ENCODE measurements around the gene BCL11B.

Gene BCL11B

DNA sequence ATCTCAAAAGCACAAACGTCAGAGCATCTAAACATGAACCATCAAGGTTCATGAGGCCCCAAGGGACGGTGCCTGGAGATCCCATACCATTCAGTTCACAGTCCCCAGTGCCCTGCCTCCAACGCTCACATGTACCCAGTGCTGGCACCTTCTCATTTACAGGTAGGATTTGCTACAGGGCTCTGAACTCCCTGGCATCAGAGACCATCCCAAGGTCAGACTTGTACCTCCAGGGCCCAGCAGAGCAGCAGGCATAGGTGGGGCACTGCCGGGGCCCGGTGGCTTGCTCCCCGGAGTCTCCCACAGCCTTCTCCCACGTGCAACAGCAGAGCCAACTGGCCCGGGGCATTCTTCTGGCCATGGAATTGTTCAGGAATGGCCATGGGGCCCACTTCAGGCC, 114.8 kb downstream of the BCL11B start:
- TF ChIP-seq GATA3 (IDR thresholded peaks at IDR 0.05; ENCODE audit: low read depth, low read length): no peak
- TF ChIP-seq GATA2 (IDR thresholded peaks at IDR 0.05; ENCODE audit: low read depth, low read length): no peak

DNA sequence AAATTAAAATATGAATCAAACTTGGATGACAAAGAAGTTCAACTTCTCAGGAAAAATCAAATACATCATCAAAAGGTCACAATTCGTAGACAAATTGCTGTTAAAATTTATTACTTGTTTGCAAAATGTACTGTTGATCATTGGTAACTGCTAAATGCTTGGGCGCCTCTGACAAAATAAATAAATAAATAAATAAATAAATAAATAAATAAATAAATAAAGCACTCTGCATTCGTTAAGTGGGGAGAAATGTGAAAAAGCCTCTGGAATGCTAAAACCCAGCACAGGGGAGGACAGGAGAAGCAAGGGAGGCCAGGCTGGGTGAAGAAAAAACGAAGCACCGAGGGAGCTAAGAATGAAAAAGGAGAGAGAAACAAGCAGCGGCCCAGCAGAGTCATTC, 115.2 kb downstream of the BCL11B start:
- TF ChIP-seq GATA2 (IDR thresholded peaks at IDR 0.05; ENCODE audit: low read depth, low read length) (no peak), GATA3 (IDR thresholded peaks at IDR 0.05; ENCODE audit: low read depth, low read length) (no peak)

GRCh38 chr14:99156090-99156425, 115.9 kb downstream of the BCL11B start:
- TF ChIP-seq GATA2 (IDR thresholded peaks at IDR 0.05; ENCODE audit: low read depth, low read length): no peak
- TF ChIP-seq GATA3 (IDR thresholded peaks at IDR 0.05; ENCODE audit: low read depth, low read length): no peak

- TF ChIP-seq GATA3 (IDR thresholded peaks at IDR 0.05; ENCODE audit: low read depth, low read length) (no peak), GATA2 (IDR thresholded peaks at IDR 0.05; ENCODE audit: low read depth, low read length) (no peak)
Measured at GRCh38 chr14:99155173-99156089, 116.6 kb downstream of the BCL11B start.

DNA sequence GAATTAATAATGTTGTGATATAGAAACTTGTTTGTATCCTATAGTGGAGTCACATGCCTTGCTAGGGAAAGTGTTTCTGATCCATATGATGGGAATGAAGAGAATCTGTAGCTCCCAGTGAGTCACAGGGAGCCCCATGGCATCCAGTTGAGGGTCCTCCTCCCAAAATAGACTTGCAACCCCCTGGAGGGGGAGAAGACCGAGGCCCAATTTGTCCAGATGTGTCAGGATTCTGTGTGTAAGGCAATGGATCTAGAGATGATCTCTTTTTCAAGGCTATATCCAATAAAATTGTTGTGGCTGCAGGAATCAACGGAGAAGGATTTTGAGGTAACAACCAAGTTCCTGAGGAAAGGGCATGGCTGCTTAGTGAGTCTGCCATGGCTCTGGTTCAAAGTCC, 121.8 kb downstream of the BCL11B start:
- TF ChIP-seq GATA2 (IDR thresholded peaks at IDR 0.05; ENCODE audit: low read depth, low read length) (no peak), GATA3 (IDR thresholded peaks at IDR 0.05; ENCODE audit: low read depth, low read length) (no peak)

- TF ChIP-seq GATA2 (IDR thresholded peaks at IDR 0.05; ENCODE audit: low read depth, low read length) (no peak), GATA3 (IDR thresholded peaks at IDR 0.05; ENCODE audit: low read depth, low read length) (no peak)
Measured at GRCh38 chr14:99148861-99149610, 123.0 kb downstream of the BCL11B start.

GRCh38 chr14:99148131-99148530, 123.9 kb downstream of the BCL11B start:
- no peak for TF ChIP-seq GATA3 (IDR thresholded peaks at IDR 0.05; ENCODE audit: low read depth, low read length)
- no peak for TF ChIP-seq GATA2 (IDR thresholded peaks at IDR 0.05; ENCODE audit: low read depth, low read length)

DNA sequence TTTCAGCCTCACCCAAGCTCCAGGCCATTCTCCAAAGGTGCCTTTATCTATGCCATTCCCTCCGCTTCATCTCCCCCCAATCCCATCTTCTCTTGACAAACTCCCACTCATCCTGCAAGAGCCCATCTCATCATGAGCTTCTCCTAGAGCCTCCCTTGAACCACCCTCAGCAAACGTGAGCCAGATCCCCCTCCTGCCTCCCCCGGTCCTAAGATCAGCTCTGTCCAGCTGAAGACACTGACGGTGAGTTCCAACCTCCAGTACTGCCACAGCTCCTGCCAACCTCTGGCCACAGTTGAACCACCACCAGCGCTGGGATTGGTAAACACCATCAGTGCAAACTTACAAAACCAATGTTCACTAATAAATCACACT, 124.6 kb downstream of the BCL11B start:
- TF ChIP-seq GATA2 (IDR thresholded peaks at IDR 0.05; ENCODE audit: low read depth, low read length) (no peak), GATA3 (IDR thresholded peaks at IDR 0.05; ENCODE audit: low read depth, low read length) (no peak)

- TF ChIP-seq GATA2 (IDR thresholded peaks at IDR 0.05; ENCODE audit: low read depth, low read length): no peak
- TF ChIP-seq GATA3 (IDR thresholded peaks at IDR 0.05; ENCODE audit: low read depth, low read length): no peak
Measured at GRCh38 chr14:99146616-99147365, 125.2 kb downstream of the BCL11B start.

- no peak for TF ChIP-seq GATA3 (IDR thresholded peaks at IDR 0.05; ENCODE audit: low read depth, low read length)
- no peak for TF ChIP-seq GATA2 (IDR thresholded peaks at IDR 0.05; ENCODE audit: low read depth, low read length)
Measured at GRCh38 chr14:99145307-99145706, 126.7 kb downstream of the BCL11B start.

DNA sequence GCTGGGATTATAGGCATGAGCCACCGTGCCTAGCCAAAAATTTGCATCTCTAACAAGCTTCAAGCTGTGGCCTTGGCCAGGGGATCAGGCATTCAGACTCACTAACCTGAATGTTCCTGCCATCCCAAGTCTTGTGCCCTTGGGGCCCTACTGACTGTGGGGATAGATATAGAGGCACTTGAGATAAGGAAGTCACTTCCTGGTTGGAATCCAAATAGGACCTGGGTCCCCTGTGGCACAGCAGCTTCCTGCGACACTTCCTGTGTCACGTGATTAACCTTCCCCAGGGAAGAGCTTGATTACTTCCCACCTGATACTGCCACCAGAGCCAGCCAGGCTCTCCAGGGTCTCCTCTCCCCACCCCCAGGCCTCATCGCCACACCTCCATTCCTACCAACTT, 128.2 kb downstream of the BCL11B start:
- no peak for TF ChIP-seq GATA2 (IDR thresholded peaks at IDR 0.05; ENCODE audit: low read depth, low read length)
- no peak for TF ChIP-seq GATA3 (IDR thresholded peaks at IDR 0.05; ENCODE audit: low read depth, low read length)

DNA sequence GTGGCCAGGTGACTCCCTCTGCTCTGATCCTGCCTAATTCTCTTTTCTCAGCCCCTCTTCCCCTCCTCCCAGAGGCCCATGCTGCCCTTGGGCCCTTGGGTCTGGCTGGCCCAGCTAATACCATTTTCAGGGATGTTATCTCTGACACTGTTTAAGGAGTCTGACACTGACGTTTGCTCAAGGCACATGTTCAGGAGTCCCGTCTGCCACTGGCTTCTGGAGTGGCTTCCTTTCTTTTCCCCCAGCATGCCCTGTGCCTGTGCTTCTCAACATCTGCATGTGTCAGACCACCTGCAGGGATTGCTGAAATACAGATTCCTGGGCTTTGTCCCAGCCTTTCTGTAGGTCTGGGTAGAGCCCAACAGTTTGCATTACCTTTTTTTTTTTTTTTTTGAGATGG, 128.9 kb downstream of the BCL11B start:
- TF ChIP-seq GATA3 (IDR thresholded peaks at IDR 0.05; ENCODE audit: low read depth, low read length) (no peak), GATA2 (IDR thresholded peaks at IDR 0.05; ENCODE audit: low read depth, low read length) (no peak)

GRCh38 chr14:99141236-99141635, 130.8 kb downstream of the BCL11B start:
- no peak for TF ChIP-seq GATA2 (IDR thresholded peaks at IDR 0.05; ENCODE audit: low read depth, low read length)
- no peak for TF ChIP-seq GATA3 (IDR thresholded peaks at IDR 0.05; ENCODE audit: low read depth, low read length)

Data from SH-SY5Y (cell line).